GM21529 (cell line): Measurements from ENCODE around the gene TANGO6.

Experiments
- ATAC-seq: cut with Tn5 transposase; IDR thresholded peaks from one replicate; pipeline ENCODE4 v1.9.1; 2021; ENCODE audit not compliant: unreplicated experiment

The TANGO6 gene

GRCh38 chr16:68907297-68907696 lies 64.0 kb downstream of the TANGO6 start:
- ATAC-seq: no peak

GRCh38 chr16:68907781-68908181 lies 64.5 kb downstream of the TANGO6 start:
- no peak for ATAC-seq

- no peak for ATAC-seq
These were observed 65.9 kb downstream of the TANGO6 start for GRCh38 chr16:68909099-68909733.

- ATAC-seq: no peak
These were observed 66.7 kb downstream of the TANGO6 start for GRCh38 chr16:68910051-68910450.

GRCh38 chr16:68915589-68915988 lies 72.3 kb downstream of the TANGO6 start:
- no peak for ATAC-seq

- ATAC-seq: no peak
These were observed 74.2 kb downstream of the TANGO6 start for GRCh38 chr16:68917541-68917940.

GRCh38 chr16:68920349-68920748 lies 77.0 kb downstream of the TANGO6 start:
- ATAC-seq: no peak

- no peak for ATAC-seq
These were observed 78.3 kb downstream of the TANGO6 start for GRCh38 chr16:68921637-68922036.

- no peak for ATAC-seq
These were observed 79.8 kb downstream of the TANGO6 start for GRCh38 chr16:68923116-68923515.

- no peak for ATAC-seq
These were observed 83.7 kb downstream of the TANGO6 start for GRCh38 chr16:68927018-68927417.

GRCh38 chr16:68931196-68931595 lies 87.9 kb downstream of the TANGO6 start:
- ATAC-seq: no peak

- ATAC-seq: no peak
These were observed 91.1 kb downstream of the TANGO6 start for GRCh38 chr16:68934402-68934801.

GRCh38 chr16:68935008-68935407 lies 91.7 kb downstream of the TANGO6 start:
- ATAC-seq: no peak

- no peak for ATAC-seq
These were observed 93.7 kb downstream of the TANGO6 start for GRCh38 chr16:68936736-68937631.

- no peak for ATAC-seq
These were observed 96.5 kb downstream of the TANGO6 start for GRCh38 chr16:68939692-68940320.

GRCh38 chr16:68940816-68941215 lies 97.5 kb downstream of the TANGO6 start:
- ATAC-seq: no peak

GRCh38 chr16:68943961-68944360 lies 100.6 kb downstream of the TANGO6 start:
- no peak for ATAC-seq

GRCh38 chr16:68948230-68948910 lies 105.0 kb downstream of the TANGO6 start:
- no peak for ATAC-seq

GRCh38 chr16:68951991-68952877 lies 108.9 kb downstream of the TANGO6 start:
- no peak for ATAC-seq

GRCh38 chr16:68954911-68955635 lies 111.7 kb downstream of the TANGO6 start:
- ATAC-seq: no peak
